HL-60 (cell line): ENCODE data around the gene LPXN.

ENCODE experiments used
- POLR2AphosphoS5 ChIP-seq: IDR thresholded peaks from 2 replicates; pipeline ENCODE4 v1.6.1; 2012; ENCODE audit warnings: low read depth
- TF ChIP-seq, protein P1 (sequence below): IDR thresholded peaks from one replicate; pipeline ENCODE4 v1.5.1; 2011; ENCODE audit warnings: low read length, control low read depth, inconsistent platforms; ENCODE audit not compliant: insufficient read depth
- TF ChIP-seq, protein P2 (sequence below): IDR thresholded peaks from 2 replicates; pipeline ENCODE4 v1.6.1; 2012; ENCODE audit warnings: low read depth; ENCODE audit not compliant: insufficient replicate concordance

DNA sequence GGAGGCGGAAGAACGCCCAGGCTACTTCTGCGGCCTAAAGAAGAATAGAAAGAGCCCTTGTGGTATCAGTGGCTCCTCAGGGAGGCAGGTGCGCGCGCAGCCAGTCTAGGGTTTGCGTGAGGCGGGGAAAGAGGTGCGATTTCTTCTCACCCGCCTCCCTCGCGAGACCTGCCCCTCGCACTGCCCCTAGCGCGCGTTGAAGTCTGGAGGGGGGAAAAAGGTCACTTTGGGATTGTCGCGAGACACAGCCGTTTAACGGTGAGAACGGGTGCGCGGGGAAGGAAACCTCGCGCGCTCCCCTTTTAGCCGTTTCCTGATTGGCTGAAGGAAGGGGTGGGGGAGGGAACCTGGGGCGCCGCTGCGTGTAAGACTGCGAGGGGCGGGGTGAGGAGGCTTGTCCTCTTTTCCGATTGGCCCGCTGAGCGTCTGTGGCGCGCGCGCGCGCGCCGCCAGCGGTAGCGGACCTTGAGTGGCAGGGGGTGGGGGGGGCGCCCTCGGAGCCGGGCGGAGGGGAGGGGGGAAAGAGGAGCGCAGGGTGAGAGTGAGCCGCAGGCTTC is 3.1 kb upstream of the LPXN start, which contains the start of gene ZFP91:
- TF ChIP-seq, protein P1, sequence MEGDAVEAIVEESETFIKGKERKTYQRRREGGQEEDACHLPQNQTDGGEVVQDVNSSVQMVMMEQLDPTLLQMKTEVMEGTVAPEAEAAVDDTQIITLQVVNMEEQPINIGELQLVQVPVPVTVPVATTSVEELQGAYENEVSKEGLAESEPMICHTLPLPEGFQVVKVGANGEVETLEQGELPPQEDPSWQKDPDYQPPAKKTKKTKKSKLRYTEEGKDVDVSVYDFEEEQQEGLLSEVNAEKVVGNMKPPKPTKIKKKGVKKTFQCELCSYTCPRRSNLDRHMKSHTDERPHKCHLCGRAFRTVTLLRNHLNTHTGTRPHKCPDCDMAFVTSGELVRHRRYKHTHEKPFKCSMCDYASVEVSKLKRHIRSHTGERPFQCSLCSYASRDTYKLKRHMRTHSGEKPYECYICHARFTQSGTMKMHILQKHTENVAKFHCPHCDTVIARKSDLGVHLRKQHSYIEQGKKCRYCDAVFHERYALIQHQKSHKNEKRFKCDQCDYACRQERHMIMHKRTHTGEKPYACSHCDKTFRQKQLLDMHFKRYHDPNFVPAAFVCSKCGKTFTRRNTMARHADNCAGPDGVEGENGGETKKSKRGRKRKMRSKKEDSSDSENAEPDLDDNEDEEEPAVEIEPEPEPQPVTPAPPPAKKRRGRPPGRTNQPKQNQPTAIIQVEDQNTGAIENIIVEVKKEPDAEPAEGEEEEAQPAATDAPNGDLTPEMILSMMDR, result no peak
- TF ChIP-seq POLR2AphosphoS5, result peak; percentile 87
- TF ChIP-seq, protein P2, sequence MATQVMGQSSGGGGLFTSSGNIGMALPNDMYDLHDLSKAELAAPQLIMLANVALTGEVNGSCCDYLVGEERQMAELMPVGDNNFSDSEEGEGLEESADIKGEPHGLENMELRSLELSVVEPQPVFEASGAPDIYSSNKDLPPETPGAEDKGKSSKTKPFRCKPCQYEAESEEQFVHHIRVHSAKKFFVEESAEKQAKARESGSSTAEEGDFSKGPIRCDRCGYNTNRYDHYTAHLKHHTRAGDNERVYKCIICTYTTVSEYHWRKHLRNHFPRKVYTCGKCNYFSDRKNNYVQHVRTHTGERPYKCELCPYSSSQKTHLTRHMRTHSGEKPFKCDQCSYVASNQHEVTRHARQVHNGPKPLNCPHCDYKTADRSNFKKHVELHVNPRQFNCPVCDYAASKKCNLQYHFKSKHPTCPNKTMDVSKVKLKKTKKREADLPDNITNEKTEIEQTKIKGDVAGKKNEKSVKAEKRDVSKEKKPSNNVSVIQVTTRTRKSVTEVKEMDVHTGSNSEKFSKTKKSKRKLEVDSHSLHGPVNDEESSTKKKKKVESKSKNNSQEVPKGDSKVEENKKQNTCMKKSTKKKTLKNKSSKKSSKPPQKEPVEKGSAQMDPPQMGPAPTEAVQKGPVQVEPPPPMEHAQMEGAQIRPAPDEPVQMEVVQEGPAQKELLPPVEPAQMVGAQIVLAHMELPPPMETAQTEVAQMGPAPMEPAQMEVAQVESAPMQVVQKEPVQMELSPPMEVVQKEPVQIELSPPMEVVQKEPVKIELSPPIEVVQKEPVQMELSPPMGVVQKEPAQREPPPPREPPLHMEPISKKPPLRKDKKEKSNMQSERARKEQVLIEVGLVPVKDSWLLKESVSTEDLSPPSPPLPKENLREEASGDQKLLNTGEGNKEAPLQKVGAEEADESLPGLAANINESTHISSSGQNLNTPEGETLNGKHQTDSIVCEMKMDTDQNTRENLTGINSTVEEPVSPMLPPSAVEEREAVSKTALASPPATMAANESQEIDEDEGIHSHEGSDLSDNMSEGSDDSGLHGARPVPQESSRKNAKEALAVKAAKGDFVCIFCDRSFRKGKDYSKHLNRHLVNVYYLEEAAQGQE, result no peak
